Measurements from ENCODE around the gene CACNA2D3.

DNA sequence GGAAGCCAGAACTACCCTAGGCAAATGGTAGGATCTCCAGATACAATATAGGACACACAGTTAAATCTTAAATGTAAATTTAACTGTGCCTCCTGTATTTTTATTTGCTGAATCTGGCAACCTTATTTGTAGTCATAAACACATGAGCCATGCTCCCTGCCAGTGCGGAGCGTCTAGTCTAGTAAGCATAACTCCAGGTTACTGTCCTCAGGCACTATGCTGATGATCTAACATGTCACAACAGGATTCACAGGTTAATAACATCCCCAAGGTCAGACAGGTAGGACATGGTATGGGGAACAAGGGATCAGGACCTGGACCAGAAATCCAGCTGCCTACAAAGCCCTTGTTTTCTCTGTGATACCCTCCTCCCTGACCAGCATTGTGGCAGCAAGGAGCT is 305.1 kb downstream of the CACNA2D3 start:
- no peak for TF ChIP-seq POLR2A (IDR thresholded peaks at IDR 0.05)
- TF ChIP-seq, protein P1, sequence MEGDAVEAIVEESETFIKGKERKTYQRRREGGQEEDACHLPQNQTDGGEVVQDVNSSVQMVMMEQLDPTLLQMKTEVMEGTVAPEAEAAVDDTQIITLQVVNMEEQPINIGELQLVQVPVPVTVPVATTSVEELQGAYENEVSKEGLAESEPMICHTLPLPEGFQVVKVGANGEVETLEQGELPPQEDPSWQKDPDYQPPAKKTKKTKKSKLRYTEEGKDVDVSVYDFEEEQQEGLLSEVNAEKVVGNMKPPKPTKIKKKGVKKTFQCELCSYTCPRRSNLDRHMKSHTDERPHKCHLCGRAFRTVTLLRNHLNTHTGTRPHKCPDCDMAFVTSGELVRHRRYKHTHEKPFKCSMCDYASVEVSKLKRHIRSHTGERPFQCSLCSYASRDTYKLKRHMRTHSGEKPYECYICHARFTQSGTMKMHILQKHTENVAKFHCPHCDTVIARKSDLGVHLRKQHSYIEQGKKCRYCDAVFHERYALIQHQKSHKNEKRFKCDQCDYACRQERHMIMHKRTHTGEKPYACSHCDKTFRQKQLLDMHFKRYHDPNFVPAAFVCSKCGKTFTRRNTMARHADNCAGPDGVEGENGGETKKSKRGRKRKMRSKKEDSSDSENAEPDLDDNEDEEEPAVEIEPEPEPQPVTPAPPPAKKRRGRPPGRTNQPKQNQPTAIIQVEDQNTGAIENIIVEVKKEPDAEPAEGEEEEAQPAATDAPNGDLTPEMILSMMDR (IDR thresholded peaks at IDR 0.05), result no peak

Data from uterus (tissue), 2 donors.